HG03442 (cell line): Measurements from ENCODE around the gene ARHGDIB.

Experiments used
- ATAC-seq: cut with Tn5 transposase; IDR thresholded peaks from one replicate; pipeline ENCODE4 v1.9.1; 2021; ENCODE audit warnings: mild to moderate bottlenecking, moderate library complexity; ENCODE audit not compliant: unreplicated experiment

ARHGDIB gene

DNA sequence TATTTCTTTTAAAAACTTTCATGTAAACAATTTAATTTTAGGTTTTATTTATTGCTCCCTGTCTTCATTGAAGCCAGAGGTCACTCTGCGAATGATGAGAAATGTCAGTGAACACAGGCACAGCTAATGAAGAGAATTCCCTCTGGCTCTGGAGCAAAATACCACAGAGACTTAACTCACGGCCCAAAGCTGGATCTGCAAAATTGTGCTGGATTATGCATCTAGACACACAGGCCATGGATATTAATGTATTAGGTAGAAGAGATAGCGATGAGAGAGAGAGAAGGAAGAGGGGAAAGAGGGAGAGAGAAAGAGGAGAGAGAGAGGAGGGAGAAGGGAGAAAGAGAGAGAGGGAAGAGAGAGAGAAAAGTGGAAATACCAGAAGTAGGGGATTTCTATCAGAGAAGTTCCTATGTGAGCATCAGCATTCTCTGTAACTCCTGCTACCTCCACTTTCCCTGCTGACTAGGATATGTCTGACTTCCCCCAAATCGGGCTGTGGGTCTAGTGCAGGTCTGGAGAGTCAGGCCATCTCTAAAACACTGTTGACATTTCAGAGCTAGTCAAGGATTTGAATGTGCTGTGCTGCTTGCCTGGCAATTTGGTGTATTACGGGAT is 3.7 kb downstream of the ARHGDIB start:
- no peak for ATAC-seq

DNA sequence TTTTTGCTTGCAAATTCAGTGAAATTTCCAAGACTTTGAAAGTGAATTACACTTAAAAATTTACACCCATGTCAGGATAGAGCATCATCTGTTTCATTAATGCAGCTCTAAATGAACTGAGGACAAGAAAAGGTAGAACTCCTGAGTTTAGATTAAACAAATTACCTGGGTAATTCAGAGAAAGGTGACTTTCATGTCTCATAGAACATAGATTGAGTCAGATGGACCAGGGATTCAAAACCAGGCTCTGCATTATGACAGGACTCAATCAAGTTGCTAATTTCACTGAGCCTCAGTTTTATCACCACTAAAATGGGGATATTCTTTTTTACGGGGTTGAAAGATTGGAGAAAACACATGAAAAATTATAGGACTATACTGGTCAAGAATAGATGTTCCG is 4.5 kb downstream of the ARHGDIB start:
- no peak for ATAC-seq

DNA sequence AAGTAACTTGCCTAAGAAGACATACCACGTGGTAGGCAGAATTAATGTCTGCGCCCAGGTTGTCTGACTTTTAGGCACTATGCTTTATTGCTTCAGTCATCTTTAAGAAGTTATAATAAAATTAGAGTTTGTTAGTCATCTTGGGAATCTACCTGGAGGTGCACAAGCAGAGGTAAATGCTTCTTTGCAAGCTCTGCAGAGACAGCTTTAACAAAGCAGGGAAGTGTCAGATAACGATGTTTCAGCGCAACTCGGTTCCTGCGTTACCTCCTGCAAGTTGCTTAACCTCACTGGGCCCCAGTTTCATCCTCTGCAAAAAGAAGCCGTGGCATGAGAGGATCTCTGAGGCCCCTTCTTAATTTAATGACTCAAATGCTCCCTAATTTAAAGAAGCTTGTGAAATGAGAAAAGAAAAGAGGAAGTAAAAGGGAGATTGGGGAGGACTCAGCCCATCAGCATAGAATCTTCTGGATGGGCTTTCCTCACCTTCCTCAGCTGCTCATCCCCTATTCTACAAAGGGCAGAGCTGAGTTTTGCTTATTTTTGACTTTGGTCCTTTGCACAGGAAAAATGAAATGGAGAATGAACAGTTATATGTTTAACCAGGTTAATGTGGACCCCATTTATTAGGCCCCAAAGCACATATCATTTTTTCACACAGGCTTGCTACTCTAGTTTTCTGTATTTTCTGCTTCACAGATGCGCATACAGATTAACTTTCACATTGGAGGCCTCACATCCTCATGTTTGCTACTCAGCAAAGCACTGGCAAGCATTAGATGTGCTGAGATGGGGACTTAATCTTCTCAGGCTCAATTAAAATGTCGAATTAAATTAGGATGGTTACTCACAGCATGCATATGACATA is 5.1 kb downstream of the ARHGDIB start:
- ATAC-seq, result peak; percentile 36

- ATAC-seq, result no peak
These were observed 7.1 kb downstream of the ARHGDIB start for GRCh38 chr12:14954269-14954668.

DNA sequence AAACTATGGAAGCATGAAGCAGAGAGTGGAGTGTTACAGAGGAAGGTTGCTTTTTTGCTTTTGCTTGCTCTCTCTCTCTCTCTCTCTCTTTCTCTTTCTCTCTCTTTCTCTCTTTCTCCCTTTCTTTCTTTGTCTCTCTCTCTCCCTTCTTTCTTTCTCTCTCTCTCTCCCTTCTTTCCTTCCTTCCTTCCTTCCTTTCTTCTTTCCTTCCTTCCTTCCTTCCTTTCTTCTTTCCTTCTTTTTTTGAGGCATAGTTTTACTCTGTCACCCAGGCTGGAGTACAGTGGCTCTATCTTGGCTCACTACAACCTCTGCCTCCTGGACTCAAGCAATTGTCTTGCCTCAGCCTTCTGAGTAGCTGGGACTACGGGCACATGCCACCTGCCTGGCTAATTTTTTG is 7.6 kb downstream of the ARHGDIB start:
- no peak for ATAC-seq

DNA sequence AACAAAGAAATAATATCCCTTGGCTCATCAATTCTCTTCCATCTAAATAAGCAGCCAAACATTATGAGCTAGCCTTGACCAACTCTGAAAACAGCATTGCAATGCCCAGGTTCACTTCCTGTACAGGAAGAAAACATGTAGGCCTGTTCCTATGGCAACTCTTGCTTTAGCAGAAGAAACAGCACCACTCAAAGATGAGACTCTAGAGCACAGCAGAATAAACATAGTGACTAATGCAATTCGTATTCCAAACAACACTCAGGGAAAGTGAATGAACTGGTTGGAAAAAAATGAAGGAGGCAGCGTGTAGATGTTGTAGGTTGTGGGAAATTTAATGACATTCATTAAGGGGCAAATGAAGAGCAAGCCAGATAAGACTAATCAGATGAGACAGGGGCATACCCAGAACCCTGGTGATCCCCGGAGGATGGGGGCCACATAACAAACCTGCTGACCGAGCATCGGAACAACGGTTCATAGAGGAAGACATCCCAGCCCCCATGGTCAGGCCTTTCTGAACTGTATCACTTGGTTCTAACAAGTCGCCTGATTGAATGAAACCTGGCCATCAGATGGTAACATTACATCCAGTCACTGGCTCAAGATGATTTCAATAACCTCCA is 9.0 kb downstream of the ARHGDIB start:
- ATAC-seq, result peak; percentile 55

DNA sequence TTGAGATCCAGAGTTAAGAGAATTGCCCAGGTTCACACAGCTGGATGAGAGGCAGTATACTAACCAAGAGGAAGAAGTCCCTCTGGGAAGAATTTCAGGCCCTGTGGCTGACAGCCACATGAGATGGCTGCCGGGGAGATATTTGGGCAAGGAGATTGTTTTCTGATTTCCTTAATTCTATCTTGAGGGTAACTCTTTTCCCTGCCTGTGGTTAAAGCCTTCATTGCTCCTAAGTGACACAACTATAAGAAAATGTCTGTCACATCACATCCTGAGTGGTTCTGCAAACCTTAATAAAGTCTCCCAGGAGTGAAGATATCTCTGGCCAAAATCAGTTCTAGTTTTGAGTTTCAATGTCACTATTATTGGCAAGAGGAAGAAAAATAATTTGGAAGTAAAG is 9.6 kb downstream of the ARHGDIB start:
- no peak for ATAC-seq

DNA sequence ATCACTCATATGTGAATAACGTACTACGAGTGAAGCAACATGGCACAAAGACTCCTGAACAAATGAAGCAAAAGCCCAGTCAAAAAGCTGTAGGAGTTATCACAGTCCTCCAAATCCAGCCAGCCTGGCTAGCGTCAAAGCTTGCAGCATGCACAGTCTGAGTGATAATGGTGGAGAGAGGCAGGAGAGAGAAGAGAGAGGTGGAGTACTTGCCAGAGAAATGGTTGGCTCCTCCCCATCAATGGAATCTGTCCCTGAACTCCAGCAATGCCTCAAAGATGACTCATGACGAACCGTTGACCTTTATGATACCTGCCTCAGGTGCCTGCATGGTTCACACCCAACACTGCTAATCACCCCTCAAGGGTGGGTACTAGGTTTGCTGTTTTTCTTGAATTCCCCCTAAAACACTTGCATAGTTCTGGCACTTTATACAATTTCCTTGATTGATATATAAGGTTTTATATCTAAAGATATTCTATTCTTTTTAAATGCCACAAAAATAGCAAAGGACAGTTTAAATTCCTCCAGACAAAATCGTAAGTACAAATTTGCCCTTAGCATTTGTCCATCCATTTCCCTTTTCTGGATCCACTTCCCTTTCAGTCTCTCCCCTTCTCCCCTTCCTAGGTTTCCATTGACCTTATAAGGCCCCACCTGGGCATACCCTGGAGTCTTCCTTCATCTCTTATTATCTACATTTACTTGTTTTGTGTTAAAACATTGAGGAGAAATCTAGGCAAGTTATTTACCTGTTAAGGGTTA is 10.2 kb downstream of the ARHGDIB start:
- no peak for ATAC-seq

DNA sequence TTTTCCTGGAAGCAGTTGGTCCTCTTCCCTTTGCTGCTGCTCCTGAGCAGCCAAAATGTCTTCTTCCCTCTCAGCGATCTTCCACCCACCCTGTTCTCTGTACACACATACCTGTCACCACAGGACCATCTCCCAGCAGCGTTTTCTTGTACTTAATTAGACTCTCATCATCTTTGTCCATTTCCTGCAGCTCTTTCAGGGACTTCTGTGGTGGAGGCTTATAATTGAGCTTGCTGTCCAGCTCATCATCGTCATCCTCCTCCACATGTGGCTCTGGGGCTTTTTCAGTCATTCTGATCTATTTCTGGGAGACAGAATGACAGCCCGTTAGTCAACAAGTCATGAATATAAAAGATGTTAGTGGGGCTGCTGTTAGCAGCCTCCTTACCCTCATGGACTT is 11.0 kb downstream of the ARHGDIB start:
- peak; percentile 15 for ATAC-seq

DNA sequence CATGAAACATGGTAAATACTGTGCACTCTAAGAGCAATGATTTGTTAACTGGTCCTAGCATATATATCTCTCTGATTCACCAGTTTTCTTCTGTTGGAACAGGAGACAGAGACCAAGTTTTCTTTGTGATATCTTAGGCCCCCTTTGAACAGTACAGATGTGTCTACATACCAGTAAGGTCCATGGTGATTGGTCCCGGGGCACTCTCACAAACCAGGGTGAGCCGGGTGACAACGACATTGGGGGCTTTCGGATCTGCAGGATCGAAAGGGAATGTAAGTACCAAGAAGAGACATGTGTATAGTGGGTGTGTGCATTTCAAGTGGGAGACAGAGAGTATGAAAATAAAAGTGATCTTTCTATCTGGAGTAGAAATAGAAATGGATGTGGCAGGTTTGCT is 11.8 kb downstream of the ARHGDIB start:
- no peak for ATAC-seq

DNA sequence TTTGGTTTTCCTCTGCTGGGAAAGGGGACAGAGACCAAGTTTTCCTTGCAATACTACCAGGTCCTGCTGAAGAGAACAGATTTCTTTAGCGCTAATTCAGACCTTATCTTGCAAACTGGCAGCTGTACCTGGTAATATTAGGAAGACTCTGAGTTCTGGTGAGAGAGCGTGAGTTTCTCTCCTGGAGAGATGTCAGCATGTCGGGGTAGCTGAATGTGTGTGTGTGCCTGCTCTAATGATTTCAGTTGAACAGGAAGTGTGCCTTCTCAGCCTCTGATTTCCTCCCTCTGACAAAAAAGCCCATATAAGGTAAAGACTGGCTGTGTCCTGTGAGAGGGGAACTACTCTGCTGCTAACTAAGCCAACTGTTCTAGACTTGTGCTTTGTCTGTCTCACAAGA is 12.7 kb downstream of the ARHGDIB start:
- peak; percentile 89 for ATAC-seq

DNA sequence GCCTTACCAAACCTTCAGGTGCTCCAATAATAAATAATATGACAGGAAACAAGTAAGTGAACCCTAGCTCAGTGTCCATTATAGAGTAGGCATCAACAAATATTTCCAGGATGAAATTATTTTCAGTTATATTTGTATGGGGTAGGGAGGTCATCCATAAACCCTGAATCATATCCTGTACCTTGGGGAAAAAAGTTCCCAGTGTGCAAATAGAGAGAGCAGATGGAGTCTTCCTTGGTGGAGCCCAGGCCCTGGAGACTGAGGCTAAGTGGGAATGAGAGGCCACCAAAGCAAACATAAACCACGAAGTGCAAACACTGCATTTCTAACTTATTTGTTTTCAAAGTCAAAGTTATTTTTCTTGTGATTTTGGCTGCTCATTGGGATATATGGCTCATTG is 14.5 kb downstream of the ARHGDIB start:
- no peak for ATAC-seq

- ATAC-seq, result no peak
These were observed 15.2 kb downstream of the ARHGDIB start for GRCh38 chr12:14946162-14946561.

DNA sequence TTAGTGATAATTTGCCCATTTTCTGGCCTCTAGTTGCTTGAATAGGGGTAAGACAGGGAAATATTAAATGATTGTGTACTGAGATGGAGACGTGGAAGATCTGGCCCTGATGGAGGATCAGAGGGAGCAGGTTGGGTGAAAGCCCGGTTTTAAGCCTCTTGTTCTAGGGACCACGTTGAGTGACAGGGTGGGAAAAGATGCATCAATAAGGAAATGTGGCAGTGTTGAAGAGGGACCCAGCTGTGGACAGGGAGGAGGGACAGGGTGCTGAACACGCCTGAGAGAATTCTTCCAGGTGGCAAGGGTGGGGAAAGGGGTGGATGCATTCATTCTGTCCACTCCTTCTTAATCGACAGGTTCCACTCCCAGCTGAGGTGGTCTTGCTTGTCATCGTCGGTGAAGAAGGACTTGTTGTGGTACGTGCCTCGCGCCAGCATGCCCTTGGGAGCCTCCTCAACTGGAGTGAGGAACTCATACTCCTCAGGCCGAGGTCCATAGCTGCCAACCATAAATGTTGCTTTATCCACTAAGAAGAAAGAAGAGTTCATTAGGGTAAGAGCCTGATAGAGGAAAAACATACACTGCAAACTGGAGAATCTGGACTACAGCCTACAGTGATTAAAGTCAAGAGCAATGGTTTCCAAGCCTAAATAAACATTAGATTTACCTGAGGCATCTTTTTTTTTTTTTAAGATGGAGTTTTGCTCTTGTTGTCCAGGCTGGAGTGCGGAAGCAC is 19.0 kb downstream of the ARHGDIB start:
- ATAC-seq, result no peak

- ATAC-seq, result no peak
These were observed 20.0 kb downstream of the ARHGDIB start for GRCh38 chr12:14941369-14941768.

- ATAC-seq, result no peak
These were observed 23.1 kb downstream of the ARHGDIB start, which contains the start of gene ERP27 for GRCh38 chr12:14938301-14938700. Gene ERP27, minus strand, starts transcription at chr12:14938537. Its CDS starts 29 bp downstream, at chr12:14938508.

DNA sequence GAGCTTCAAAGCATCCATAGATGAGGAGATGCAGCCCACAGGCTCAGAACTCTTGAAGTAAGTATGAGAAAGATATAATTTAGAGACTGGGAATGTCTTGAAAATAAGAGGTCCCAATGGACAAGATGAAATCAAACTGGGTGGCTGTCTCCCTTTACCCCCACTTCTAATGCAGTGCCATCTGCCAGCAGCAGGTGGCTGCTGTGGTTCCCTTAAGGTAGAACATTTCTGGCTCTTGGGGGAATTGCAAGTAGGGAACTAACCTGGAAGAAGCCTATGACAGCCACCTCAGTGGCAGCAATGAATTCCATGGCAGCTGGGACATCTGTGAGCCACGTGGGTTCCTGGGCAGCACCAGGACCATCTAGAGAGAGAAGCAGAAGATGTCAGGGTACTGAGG is 23.7 kb downstream of the ARHGDIB start:
- ATAC-seq, result no peak

DNA sequence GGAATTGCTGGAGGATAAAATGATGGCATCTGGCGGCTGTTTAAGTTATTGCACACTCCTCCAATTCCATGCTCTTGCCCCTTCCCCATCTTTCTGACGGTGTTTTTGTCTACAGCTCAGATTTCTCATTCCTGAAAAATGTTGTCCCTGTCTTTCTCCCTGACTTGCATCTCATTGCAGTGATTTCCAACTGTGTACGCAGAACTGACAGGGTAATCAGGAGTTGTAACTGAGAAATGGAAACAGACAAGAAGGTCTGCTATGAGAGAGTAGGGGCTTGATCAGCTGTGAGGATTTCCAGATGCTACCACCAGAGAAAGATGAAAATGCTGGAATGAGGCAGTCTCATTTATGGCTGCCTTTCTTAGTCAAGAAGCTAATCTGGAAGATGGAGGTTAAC is 24.4 kb downstream of the ARHGDIB start:
- ATAC-seq, result no peak

DNA sequence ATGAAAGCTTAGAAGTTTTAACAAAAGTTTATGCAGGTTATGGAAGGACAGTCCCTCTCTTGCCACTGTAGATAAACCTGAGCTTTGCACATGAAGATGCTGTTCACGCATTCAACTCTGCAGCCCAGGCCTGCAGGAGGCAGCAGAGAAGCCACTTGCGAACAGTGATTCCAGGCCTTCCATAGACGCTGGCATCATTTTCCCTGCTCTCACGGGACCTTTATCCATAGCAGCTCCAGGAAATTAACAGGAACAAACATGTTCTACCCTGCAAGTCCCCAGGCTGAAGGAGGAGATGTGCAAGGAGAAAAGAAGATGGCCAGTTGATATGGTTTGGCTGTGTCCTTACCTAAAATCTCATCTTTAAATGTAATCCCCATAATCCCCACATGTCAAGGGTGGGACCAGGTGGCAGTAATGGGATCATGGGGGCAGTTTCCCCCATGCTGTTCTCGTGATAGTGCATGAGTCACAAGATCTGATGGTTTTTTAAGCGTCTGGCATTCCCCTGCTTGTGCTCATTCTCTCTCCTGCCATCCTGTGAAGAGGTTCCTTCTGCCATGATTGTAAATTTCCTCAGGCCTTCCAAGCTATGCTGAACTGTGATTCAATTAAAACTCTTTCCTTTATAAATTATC is 25.1 kb downstream of the ARHGDIB start:
- no peak for ATAC-seq

GRCh38 chr12:14935031-14935430 is 26.4 kb downstream of the ARHGDIB start:
- no peak for ATAC-seq
